H1 (cell line): ENCODE measurements around the gene MASTL. TPM values are rescaled to one million over a fixed set of nuclear protein-coding genes. Genes with fewer than 3 reads are reported as not detected.

Source experiments
- CTCF ChIA-PET: fragments of 300-600 bp; sonication (Branson Sonifier 250); formaldehyde crosslinking; loops from one replicate; lab custom pipeline; 2021; ENCODE audit not compliant: partially characterized antibody; lab: Charles Lee
- POLR2A ChIA-PET: fragments of 300-600 bp; sonication (Branson Sonifier 250); formaldehyde crosslinking; loops from one replicate; lab custom pipeline; 2021; ENCODE audit warnings: inconsistent platforms; ENCODE audit not compliant: partially characterized antibody; lab: Charles Lee
- DNase-seq, 2 experiments: peaks; one replicate each; pipeline versions ENCODE4 v3.0.0 to v3.0.0-alpha.2; 2010 to 2022; ENCODE audit warnings: low spot score in 2 of 2, low read depth in 1 of 2, mixed read lengths in 1 of 2
- FAIRE-seq: peaks from 2 replicates; lab custom pipeline; 2011; peaks lifted over from hg19 to GRCh38; lab: Jason Lieb, UNC
- H2AFZ ChIP-seq: 2 replicates; pipeline ENCODE4 v1.8.1; 2012; ENCODE audit warnings: low read length, inconsistent platforms
- H2AK5ac ChIP-seq: 2 replicates; pipeline ENCODE4 v1.6.1; 2013; ENCODE audit warnings: low read depth, low read length
- H2BK120ac ChIP-seq: replicated peaks from 2 replicates; pipeline ENCODE3; 2013; ENCODE audit warnings: low read depth, low read length, inconsistent platforms
- H2BK12ac ChIP-seq: 2 replicates; pipeline ENCODE4 v1.6.1; 2013; ENCODE audit warnings: low read depth, low read length
- H2BK15ac ChIP-seq: 2 replicates; pipeline ENCODE4 v1.6.1; 2013; ENCODE audit warnings: low read length
- H2BK20ac ChIP-seq: 2 replicates; pipeline ENCODE4 v1.6.1; 2013; ENCODE audit warnings: low read length
- H2BK5ac ChIP-seq: 2 replicates; pipeline ENCODE4 v1.6.1; 2013; ENCODE audit warnings: low read depth, low read length
- H3K14ac ChIP-seq: 2 replicates; pipeline ENCODE4 v1.6.1; 2013; ENCODE audit warnings: inconsistent platforms; ENCODE audit not compliant: insufficient read length
- H3K18ac ChIP-seq: 2 replicates; pipeline ENCODE4 v1.6.1; 2013; ENCODE audit warnings: low read length; ENCODE audit errors: extremely low read depth
- H3K23ac ChIP-seq: 2 replicates; pipeline ENCODE4 v1.6.1; 2013; ENCODE audit warnings: inconsistent platforms; ENCODE audit not compliant: insufficient read length
- H3K23me2 ChIP-seq: 2 replicates; pipeline ENCODE4 v1.6.1; 2013; ENCODE audit warnings: low read depth, low read length
- H3K27ac ChIP-seq: 2 replicates; pipeline ENCODE4 v1.6.1; 2011; ENCODE audit warnings: low read depth, low read length, inconsistent platforms
- H3K27me3 ChIP-seq, 4 experiments: replicated peaks in 1 of 4; 1 replicate in 1 of 4; 2 replicates in 3 of 4; pipeline versions ENCODE4 v1.6.1 to v1.8.1; 2011 to 2013; ENCODE audit warnings: low read length in 3 of 4, mild to moderate bottlenecking in 3 of 4, inconsistent platforms in 2 of 4, mixed read lengths in 2 of 4, moderate library complexity in 1 of 4; ENCODE audit not compliant: control insufficient read depth in 3 of 4, insufficient read depth in 3 of 4; ENCODE audit errors: extremely low read depth in 1 of 4
- H3K36me3 ChIP-seq, 4 experiments: 2 replicates each; pipeline versions ENCODE4 v1.6.1 to v1.8.1; 2011 to 2013; ENCODE audit warnings: mild to moderate bottlenecking in 4 of 4, low read length in 3 of 4, moderate library complexity in 2 of 4, control low read depth in 1 of 4, inconsistent platforms in 1 of 4; ENCODE audit not compliant: insufficient read depth in 4 of 4, control insufficient read depth in 2 of 4
- H3K4ac ChIP-seq: replicated peaks from 2 replicates; pipeline ENCODE3; 2013; ENCODE audit warnings: low read length, low read depth, mixed read lengths, inconsistent platforms; ENCODE audit not compliant: insufficient read length
- H3K4me1 ChIP-seq, 4 experiments: replicated peaks in 1 of 4; 1 replicate in 1 of 4; 2 replicates in 3 of 4; pipeline versions ENCODE4 v1.6.1 to v1.8.1; 2011 to 2013; ENCODE audit warnings: low read length in 3 of 4, inconsistent platforms in 2 of 4, mixed read lengths in 1 of 4; ENCODE audit not compliant: insufficient read depth in 4 of 4, control insufficient read depth in 3 of 4
- H3K4me2 ChIP-seq, 2 experiments: 2 replicates each; pipeline versions ENCODE4 v1.6.1 to v1.8.1; 2011 to 2013; ENCODE audit warnings: low read depth in 2 of 2, low read length in 2 of 2, control low read depth in 1 of 2, inconsistent platforms in 1 of 2, mild to moderate bottlenecking in 1 of 2; ENCODE audit not compliant: insufficient read depth in 1 of 2
- H3K4me3 ChIP-seq, 4 experiments: fragments of 200-600, 300-600 bp in 1 of 4; sonication (generic), shearing (Covaris generic), sonication (Bioruptor Twin) in 1 of 4; 2 replicates each; pipeline versions ENCODE4 v1.5.1 to v1.8.1; 2011 to 2016; ENCODE audit warnings: low read length in 4 of 4, low read depth in 3 of 4, control low read depth in 2 of 4, inconsistent platforms in 2 of 4, mild to moderate bottlenecking in 2 of 4, mixed read lengths in 1 of 4, moderate library complexity in 1 of 4; ENCODE audit not compliant: insufficient read depth in 2 of 4; ENCODE audit errors: extremely low read depth in 1 of 4
- H3K56ac ChIP-seq: replicated peaks from 2 replicates; pipeline ENCODE3; 2013; ENCODE audit warnings: low read depth, mild to moderate bottlenecking, mixed read lengths, low read length, inconsistent platforms; ENCODE audit not compliant: insufficient read length
- H3K79me1 ChIP-seq: 2 replicates; pipeline ENCODE4 v1.6.1; 2013; ENCODE audit warnings: low read depth, low read length, control low read depth
- H3K79me2 ChIP-seq, 2 experiments: 2 replicates each; pipeline versions ENCODE4 v1.6.1 to v1.8.1; 2012 to 2013; ENCODE audit warnings: low read length in 2 of 2, mild to moderate bottlenecking in 2 of 2, inconsistent platforms in 1 of 2; ENCODE audit not compliant: insufficient read depth in 2 of 2, control insufficient read depth in 1 of 2
- H3K9ac ChIP-seq, 4 experiments: replicated peaks in 1 of 4; 1 replicate in 1 of 4; 2 replicates in 3 of 4; pipeline versions ENCODE4 v1.6.1 to v1.8.1; 2011 to 2013; ENCODE audit warnings: low read depth in 3 of 4, low read length in 3 of 4, control low read depth in 2 of 4, mild to moderate bottlenecking in 2 of 4, moderate library complexity in 2 of 4, inconsistent platforms in 1 of 4; ENCODE audit errors: extremely low read depth in 1 of 4
- H3K9me3 ChIP-seq, 2 experiments: 2 replicates each; pipeline versions ENCODE4 v1.6.1 to v1.8.1; 2012 to 2013; ENCODE audit warnings: mild to moderate bottlenecking in 2 of 2, moderate library complexity in 2 of 2, control low read depth in 1 of 2, inconsistent platforms in 1 of 2, low read depth in 1 of 2, low read length in 1 of 2, mixed read lengths in 1 of 2; ENCODE audit not compliant: insufficient read depth in 2 of 2
- H4K20me1 ChIP-seq, 2 experiments: replicated peaks in 1 of 2; 2 replicates each; pipeline versions ENCODE3 to v1.8.1; 2011 to 2013; ENCODE audit warnings: inconsistent platforms in 2 of 2, low read length in 2 of 2, mild to moderate bottlenecking in 1 of 2; ENCODE audit not compliant: insufficient read depth in 2 of 2, control insufficient read depth in 1 of 2
- H4K5ac ChIP-seq: 2 replicates; pipeline ENCODE4 v1.6.1; 2013; ENCODE audit warnings: low read length, low read depth, mixed read lengths, inconsistent platforms; ENCODE audit not compliant: insufficient read length
- H4K8ac ChIP-seq: 2 replicates; pipeline ENCODE4 v1.8.0; 2013; ENCODE audit warnings: mild to moderate bottlenecking, moderate library complexity, low read length, inconsistent platforms; ENCODE audit not compliant: insufficient read depth; ENCODE audit errors: extremely low read depth
- H4K91ac ChIP-seq: replicated peaks from 2 replicates; pipeline ENCODE3; 2013; ENCODE audit warnings: low read length, mixed read lengths, inconsistent platforms; ENCODE audit not compliant: insufficient read length
- BCL11A ChIP-seq, 2 experiments: IDR thresholded peaks; one replicate each; pipeline ENCODE4 v1.6.1; 2011; ENCODE audit warnings: low read depth in 2 of 2, low read length in 2 of 2, mild to moderate bottlenecking in 2 of 2
- BRCA1 ChIP-seq: IDR thresholded peaks from 2 replicates; pipeline ENCODE4 v1.6.1; 2012; ENCODE audit warnings: low read depth, low read length, improper control_type of control experiment
- PHF8 ChIP-seq: fragments of 200-600 bp; sonication (generic); conservative IDR thresholded peaks from 2 replicates; pipeline ENCODE4 v1.7.1; 2012; ENCODE audit warnings: low read depth, mild to moderate bottlenecking, inconsistent platforms, low read length, moderate library complexity
- WGBS, 2 experiments: shearing (Covaris generic) in 1 of 2; methylation state at CpG; one replicate each; pipeline versions ENCODE4 v1.1.6 to v1.1.7; 2013 to 2015; ENCODE audit warnings: low lambda C conversion rate in 2 of 2, mixed read lengths in 2 of 2, inconsistent platforms in 1 of 2, low coverage in 1 of 2, missing lambda C conversion rate in 1 of 2; ENCODE audit not compliant: insufficient replicate concordance in 2 of 2, insufficient coverage in 1 of 2, insufficient read length in 1 of 2; ENCODE audit errors: extremely low coverage in 1 of 2, missing lambda C conversion rate in 1 of 2; 5-methylcytosine and 5-hydroxymethylcytosine counted together
- polyA plus RNA-seq, 7 experiments: library from polyadenylated mRNA; depleted of rRNA in 3 of 7; stranded (reverse) in 5 of 7; unstranded in 2 of 7; fragments of >200 nt in 5 of 7; fragments of 200-250 nt in 2 of 7; gene quantifications; 1 replicate in 5 of 7; 2 replicates in 1 of 7; 4 replicates in 1 of 7; pipeline versions ENCODE4 v1.2.1 to v1.2.3, GENCODE V29; 2011 to 2013; ENCODE audit warnings: missing spikeins in 2 of 7, mixed read lengths in 2 of 7
- total RNA-seq: library from RNA; stranded (reverse); fragmentation: NEBNext Ultra II Directional; extraction: Animal tissue kit (Norgen Biotek cat#: 25700); gene quantifications from 2 replicates; pipeline ENCODE4 v1.2.1, GENCODE V29; 2021

MASTL gene
- total and polyA plus RNA-seq, 2 of the 8 experiments (the other 6 are each of a cell fraction or from before 2014, with no cell fraction given) = 14.9 to 42.5 TPM

DNA sequence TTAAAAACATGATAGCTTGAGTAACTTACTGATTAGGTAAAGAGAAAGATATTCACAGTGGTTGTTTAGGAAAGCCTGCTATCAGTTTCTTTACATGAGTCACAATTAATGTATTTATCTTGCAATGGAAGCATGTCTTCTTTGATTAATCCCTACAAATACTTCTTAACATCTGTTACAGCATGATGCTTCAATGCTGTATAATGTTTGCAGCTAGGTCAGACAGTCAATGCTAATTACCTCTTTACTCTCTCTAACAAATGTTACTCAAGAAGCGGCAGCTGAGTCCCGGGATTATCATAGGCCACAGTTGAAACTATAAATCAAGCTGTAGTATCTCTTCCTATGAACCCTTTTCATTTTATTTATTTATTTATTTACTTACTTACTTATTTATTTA lies 52.2 kb downstream of the MASTL start:
- Histone ChIP-seq H3K4me3 (no peak overlapping the region), H4K8ac (no peak overlapping the region), H3K27me3 (no peaks in the 10 kb centered on the region), H3K4me2 (no peak overlapping the region), H2BK12ac (no peak overlapping the region), H3K23ac (no peak overlapping the region), H3K79me1 (no peaks in the 10 kb centered on the region), H3K56ac (no peak overlapping the region), H3K27ac (no peak overlapping the region), H3K18ac (no peak overlapping the region), H3K9me3 (no peaks in the 10 kb centered on the region), H2BK15ac (no peak overlapping the region), H3K4ac (no peak overlapping the region), H3K14ac (no peak overlapping the region), H3K79me2 (no peaks in the 10 kb centered on the region), H3K9ac (no peak overlapping the region), H4K91ac (no peak overlapping the region), H2BK20ac (no peak overlapping the region), H2AFZ (no peak overlapping the region), H2BK120ac (no peak overlapping the region), H3K36me3 (peaks cover 0 to 24% (median 10%) of the 10 kb centered on the region in 4 experiments; a peak in 4 of 8 replicates), H2AK5ac (no peak overlapping the region), H3K4me1 (no peaks in the 10 kb centered on the region), H3K23me2 (no peaks in the 10 kb centered on the region), H4K20me1 (no peaks in the 10 kb centered on the region), H4K5ac (no peak overlapping the region), H2BK5ac (no peak overlapping the region)
- WGBS, 2 experiments = 92% methylated on average over 2 of the region's 2 CpGs; no CpG with 5 or more reads in 1 of the 2 experiments
- FAIRE-seq = no peak
- no peak for DNase-seq
- no peak for TF ChIP-seq BRCA1
- TF ChIP-seq BCL11A (IDR thresholded peaks at IDR 0.05; ENCODE audit: low read depth in 2 of 2, low read length in 2 of 2) = no peak
- no peak for TF ChIP-seq PHF8
- CTCF ChIA-PET = interaction anchor here (1.4 kb wide), 1 partner anchor 76 kb away, joined by 3 read pairs; no protein-coding TSS in a partner anchor
- POLR2A ChIA-PET = no interaction called here
